COLO829 (cell line): Measurements from ENCODE around the gene MAEA.

Source experiments
- DNase-seq: peaks from one replicate; pipeline ENCODE4 v3.0.0; 2012; ENCODE audit warnings: low spot score

Gene MAEA

DNA sequence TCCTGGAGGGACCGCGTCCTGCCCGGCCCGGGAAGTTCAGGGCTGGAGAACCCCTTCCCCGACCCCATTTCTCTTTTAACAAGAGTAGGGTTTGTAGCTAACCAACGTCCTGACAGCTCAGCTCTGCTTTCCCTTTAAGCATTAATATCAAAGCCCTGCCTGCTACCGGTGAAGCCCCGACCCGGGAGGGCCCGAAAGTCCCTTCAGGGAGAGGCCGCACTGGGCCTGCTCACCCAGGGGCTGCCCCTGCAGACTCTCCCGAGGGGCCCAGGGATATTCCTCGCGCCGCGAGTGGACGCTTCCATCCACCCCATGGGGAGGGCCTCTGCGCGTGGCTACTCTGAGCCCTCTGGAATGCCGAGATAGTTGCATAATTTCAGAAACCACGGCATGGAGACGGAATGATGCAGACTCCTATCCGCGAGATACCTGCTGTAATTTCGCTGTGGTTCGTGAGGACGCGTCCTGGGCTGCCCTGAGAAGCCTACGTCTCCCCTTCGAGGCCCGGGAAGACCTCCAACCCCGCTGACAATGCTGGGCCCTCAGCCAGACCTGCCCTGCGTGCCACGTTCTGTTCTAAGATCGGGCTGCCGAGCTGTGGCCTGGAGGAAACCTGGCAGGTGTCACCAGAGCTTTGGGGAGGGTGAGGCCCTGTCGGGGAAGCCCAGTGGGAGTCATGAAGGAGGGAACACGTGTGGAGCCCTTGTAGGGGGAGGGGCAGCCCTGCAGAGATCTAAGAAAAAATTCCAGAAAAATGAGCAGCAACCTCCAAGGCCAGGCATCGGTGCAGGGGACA is 39.8 kb upstream of the MAEA start:
- DNase-seq = no peak

DNA sequence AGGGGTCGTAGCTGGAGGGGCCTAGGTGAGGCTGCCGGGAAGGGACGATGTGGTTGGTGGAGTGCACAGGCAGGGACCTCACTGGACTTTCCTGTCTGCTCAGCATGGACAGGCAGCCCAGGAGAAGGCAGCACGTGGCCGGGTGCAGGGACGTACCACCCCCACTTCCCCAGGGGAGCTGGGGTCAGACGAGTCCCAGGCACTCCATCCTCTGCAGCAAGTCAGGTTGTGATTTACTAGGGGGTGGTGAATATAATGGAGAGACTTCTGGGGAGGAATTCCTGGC is 39.2 kb upstream of the MAEA start:
- no peak for DNase-seq

DNA sequence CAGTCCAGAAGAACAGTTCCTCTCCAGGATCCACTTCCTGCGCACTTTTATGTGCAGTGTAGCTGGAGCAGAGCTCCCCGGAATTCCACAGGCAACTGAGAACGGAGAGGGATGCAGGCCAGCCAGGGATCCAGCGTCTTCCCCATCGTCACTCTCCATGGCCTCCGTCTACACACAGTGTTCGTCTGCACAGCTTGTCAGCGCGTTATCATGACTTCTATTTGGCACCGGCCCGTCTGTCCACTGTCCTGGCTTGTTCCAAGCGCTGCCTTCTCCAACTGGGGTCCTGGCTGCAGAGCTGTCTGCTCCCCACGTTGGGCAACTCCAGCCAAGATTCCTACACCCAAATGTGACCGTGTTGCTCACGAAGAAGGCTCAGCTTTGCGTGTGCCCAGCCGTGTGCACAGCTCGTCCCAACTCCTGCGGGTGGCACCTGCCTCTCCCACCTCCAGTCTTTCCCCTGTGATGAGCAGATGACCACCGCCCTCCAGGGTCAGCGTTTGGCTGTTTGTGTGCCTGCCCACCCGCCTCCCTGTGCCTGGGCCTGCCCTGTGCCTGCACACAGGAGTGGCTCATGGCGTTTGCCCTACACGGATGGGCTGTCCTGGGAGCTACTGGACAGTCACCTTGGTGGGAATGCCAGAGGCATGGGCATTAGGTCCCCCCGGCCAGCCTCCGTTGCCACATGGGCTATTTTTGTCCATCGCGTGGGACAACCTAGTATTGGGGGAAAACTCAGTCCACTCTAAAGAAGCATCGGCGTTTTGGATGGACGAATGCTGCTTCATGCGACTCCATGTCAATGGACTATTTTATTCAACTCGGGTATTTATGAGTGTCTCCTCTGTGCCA is 38.5 kb upstream of the MAEA start:
- DNase-seq = no peak

- no peak for DNase-seq
Measured at GRCh38 chr4:1251773-1252066, 38.0 kb upstream of the MAEA start.

GRCh38 chr4:1252928-1253492 is 36.7 kb upstream of the MAEA start:
- DNase-seq = no peak

DNA sequence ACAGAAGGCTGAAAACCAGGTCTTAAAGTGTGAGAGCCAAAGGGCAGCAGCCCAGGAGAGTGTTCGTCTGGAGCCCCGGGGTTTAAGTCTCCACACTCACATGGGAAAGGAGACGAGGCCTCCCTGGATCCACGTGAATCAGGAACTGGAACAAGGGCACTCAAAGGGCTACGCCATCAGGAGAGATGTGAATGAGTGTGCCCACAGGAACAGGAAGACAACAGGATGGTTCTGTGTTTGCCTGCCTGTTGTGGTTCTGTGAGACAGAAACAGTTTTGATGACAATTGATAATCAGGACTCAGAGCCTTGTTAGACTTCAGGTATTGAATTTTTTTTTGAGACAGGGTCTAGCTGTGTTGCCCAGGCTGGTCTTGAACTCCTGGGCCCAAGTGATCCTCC is 35.9 kb upstream of the MAEA start:
- no peak for DNase-seq

- DNase-seq = no peak
Measured at GRCh38 chr4:1255151-1255550, 34.5 kb upstream of the MAEA start.

GRCh38 chr4:1255699-1256098 is 34.0 kb upstream of the MAEA start:
- no peak for DNase-seq

GRCh38 chr4:1258457-1258856 is 31.2 kb upstream of the MAEA start:
- DNase-seq = no peak

GRCh38 chr4:1259966-1260365 is 29.7 kb upstream of the MAEA start:
- no peak for DNase-seq

- no peak for DNase-seq
Measured at GRCh38 chr4:1260418-1261106, 29.1 kb upstream of the MAEA start.

GRCh38 chr4:1261107-1261928 is 28.4 kb upstream of the MAEA start:
- DNase-seq = no peak

- no peak for DNase-seq
Measured at GRCh38 chr4:1264942-1265341, 24.7 kb upstream of the MAEA start.

GRCh38 chr4:1265351-1265750 is 24.3 kb upstream of the MAEA start:
- DNase-seq = no peak

DNA sequence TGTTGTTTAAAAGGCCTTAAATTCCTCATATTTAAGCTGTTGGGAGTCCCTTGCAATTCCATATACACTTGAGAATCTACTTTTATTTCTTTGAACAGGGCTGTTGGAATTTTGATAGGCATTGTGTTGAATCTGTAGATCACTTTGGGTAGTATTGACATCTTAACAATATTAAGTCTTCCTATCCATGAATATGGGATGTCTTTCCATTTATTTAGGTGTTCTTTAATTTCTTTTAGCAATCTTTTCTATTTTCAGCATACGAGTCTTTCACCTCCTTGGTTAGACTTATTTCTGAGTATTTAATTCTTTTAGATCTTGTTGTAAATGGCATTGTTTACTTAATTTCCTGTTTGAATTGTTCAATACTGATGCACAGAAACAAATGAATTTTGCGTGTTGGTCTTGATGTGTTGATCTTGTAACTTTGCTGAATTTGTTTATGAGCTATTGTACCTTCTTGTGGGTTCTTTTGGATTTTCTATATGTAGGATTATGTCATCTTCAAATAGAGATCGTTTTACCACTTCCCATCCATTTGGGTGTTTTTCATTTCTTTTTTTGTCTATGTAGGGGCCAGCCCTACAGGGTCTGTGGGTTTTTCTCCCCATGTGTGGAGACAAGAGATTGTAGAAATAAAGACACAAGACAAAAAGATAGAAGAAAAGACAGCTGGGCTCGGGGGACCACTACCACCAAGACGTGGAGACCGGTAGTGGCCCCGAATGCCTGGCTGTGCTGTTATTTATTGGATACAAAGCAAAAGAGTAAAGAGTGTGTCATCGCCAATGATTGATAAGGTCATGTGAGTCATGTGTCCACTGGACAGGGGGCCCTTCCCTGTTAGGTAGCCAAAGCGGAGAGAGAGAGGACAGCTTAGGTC is 22.6 kb upstream of the MAEA start:
- DNase-seq = no peak

GRCh38 chr4:1269209-1269608 is 20.5 kb upstream of the MAEA start:
- DNase-seq = no peak

GRCh38 chr4:1271686-1272085 is 18.0 kb upstream of the MAEA start:
- DNase-seq = no peak

GRCh38 chr4:1274871-1275270 is 14.8 kb upstream of the MAEA start:
- DNase-seq = no peak

DNA sequence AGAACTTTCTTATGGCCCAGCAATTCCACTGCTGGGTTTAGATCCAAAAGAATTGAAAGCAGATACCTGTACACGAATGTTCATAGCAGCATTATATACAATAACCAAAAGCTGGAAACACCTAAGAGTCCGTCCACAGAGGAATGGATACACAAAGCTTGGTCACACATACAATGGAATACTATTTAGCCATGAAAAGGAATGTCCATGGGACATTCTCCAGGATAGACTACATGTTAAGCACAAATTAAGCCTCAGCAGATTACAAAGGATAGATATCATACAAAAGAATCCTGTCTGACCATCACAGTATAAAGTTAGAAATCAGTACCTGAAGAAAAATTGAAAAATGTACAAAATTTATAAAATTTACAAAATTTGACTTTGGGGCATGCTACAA is 12.7 kb upstream of the MAEA start:
- DNase-seq = no peak

- DNase-seq = no peak
Measured at GRCh38 chr4:1277667-1278665, 11.7 kb upstream of the MAEA start.
